Fibroblast of mammary gland (primary cell): ENCODE measurements around the gene CDH13.
"Not testable (repeated sequence)": the region's sequence is repeated elsewhere in the genome, so short reads cannot be mapped to it uniquely, and the experiment has no call there.

Experiments
- DNase-seq: peaks from one replicate; pipeline ENCODE4 v3.0.0-alpha.2; 2010; ENCODE audit warnings: low read depth
- H3K4me3 ChIP-seq: 2 replicates; pipeline ENCODE4 v1.5.1; 2011; ENCODE audit warnings: low read depth, mild to moderate bottlenecking, low read length, moderate library complexity; ENCODE audit not compliant: control insufficient read depth
- TF ChIP-seq, protein P1 (sequence below): conservative IDR thresholded peaks from 2 replicates; pipeline ENCODE4 v1.5.1; 2011; ENCODE audit warnings: low read depth, low read length, inconsistent platforms; ENCODE audit not compliant: control insufficient read depth, insufficient read depth

The CDH13 gene

GRCh38 chr16:82924075-82924854 lies 297.5 kb downstream of the CDH13 start:
- TF ChIP-seq, protein P1, sequence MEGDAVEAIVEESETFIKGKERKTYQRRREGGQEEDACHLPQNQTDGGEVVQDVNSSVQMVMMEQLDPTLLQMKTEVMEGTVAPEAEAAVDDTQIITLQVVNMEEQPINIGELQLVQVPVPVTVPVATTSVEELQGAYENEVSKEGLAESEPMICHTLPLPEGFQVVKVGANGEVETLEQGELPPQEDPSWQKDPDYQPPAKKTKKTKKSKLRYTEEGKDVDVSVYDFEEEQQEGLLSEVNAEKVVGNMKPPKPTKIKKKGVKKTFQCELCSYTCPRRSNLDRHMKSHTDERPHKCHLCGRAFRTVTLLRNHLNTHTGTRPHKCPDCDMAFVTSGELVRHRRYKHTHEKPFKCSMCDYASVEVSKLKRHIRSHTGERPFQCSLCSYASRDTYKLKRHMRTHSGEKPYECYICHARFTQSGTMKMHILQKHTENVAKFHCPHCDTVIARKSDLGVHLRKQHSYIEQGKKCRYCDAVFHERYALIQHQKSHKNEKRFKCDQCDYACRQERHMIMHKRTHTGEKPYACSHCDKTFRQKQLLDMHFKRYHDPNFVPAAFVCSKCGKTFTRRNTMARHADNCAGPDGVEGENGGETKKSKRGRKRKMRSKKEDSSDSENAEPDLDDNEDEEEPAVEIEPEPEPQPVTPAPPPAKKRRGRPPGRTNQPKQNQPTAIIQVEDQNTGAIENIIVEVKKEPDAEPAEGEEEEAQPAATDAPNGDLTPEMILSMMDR: no peak
- H3K4me3 ChIP-seq: no peak overlapping the region
- no peak for DNase-seq

DNA sequence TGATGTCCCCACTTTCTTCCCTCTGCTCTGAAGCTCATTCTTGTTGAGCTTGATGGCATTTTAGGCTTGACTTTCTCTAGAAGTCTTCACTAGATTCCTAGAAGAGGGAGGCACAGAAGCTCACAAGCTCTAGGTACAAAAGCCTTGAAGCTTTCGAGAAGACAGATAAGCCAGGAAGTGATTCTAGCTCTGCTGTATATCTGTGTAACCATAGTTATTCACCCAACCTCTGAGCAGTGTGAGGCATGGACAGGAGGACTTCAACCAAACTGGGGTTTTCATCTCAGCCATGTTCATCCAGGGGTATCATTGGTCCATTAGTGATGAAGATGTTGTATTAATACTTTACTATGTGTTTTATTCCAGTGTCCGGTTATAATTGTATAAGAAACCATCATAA lies 299.7 kb downstream of the CDH13 start:
- no peak overlapping the region for H3K4me3 ChIP-seq
- TF ChIP-seq, protein P1: no peak
- DNase-seq: no peak

DNA sequence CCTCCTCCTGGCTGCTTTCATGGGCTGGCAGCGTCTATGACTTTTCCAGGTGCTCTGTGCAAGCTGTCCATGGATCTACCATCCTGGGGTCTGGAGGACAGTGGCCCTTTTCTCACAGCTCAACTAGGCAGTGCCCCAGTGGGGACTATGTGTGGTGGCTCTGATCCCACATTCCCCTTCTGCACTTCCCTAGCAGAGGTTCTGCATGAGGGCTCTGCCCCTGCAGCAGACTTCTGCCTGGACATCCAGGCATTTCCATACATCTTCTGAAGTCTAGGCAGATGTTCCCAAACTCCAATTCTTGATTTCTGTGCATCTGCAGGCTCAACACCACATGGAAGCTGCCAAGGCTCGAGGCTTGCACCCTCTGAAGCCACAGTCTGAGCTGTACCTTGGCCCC lies 307.2 kb downstream of the CDH13 start:
- not testable (repeated sequence) for DNase-seq, H3K4me3 ChIP-seq

GRCh38 chr16:82935766-82936165 lies 309.0 kb downstream of the CDH13 start:
- TF ChIP-seq, protein P1: no peak
- DNase-seq: no peak

GRCh38 chr16:82936941-82937551 lies 310.3 kb downstream of the CDH13 start:
- TF ChIP-seq, protein P1: no peak
- peak; percentile 5 for DNase-seq
- no peak overlapping the region for H3K4me3 ChIP-seq

More at GRCh38 chr16:82935766-82936165, 309.0 kb downstream of the CDH13 start:
- H3K4me3 ChIP-seq: no peak overlapping the region

GRCh38 chr16:82937926-82938520 lies 311.3 kb downstream of the CDH13 start:
- TF ChIP-seq, protein P1: no peak
- no peak overlapping the region for H3K4me3 ChIP-seq
- no peak for DNase-seq

GRCh38 chr16:82943371-82943770 lies 316.6 kb downstream of the CDH13 start:
- no peak overlapping the region for H3K4me3 ChIP-seq
- DNase-seq: peak; percentile 1
- TF ChIP-seq, protein P1: no peak
